H1 (cell line): ENCODE data around the gene LTC4S.

Experiments used
- BRCA1 ChIP-seq: IDR thresholded peaks from 2 replicates; pipeline ENCODE4 v1.6.1; 2012; ENCODE audit warnings: low read depth, low read length, improper control_type of control experiment
- CBX5 ChIP-seq: fragments of 300-800, 300-1000 bp; sonication (generic); IDR thresholded peaks from 2 replicates; pipeline ENCODE4 v1.7.1; 2016; ENCODE audit warnings: antibody characterized with exemption, low read length, low read depth
- CBX8 ChIP-seq: fragments of 300-800, 300-1000 bp; sonication (generic); IDR thresholded peaks from 2 replicates; pipeline ENCODE4 v1.7.1; 2016; ENCODE audit warnings: low read depth, low read length, borderline replicate concordance
- EP300 ChIP-seq, 2 experiments: IDR thresholded peaks; 1 replicate in 1 of 2; 2 replicates in 1 of 2; pipeline ENCODE4 v1.6.1; 2011 to 2012; ENCODE audit warnings: low read depth in 2 of 2, low read length in 2 of 2, mild to moderate bottlenecking in 2 of 2, borderline replicate concordance in 1 of 2, inconsistent platforms in 1 of 2, moderate library complexity in 1 of 2
- JUN ChIP-seq: IDR thresholded peaks from 2 replicates; pipeline ENCODE4 v1.6.1; 2011; ENCODE audit warnings: low read depth, mild to moderate bottlenecking, improper control_type of control experiment, low read length
- KDM1A ChIP-seq: fragments of 200-600, 300-600 bp; sonication (generic); IDR thresholded peaks from 2 replicates; pipeline ENCODE4 v1.7.1; 2016; ENCODE audit warnings: mild to moderate bottlenecking, low read length, borderline replicate concordance
- POLR2A ChIP-seq, 2 experiments: IDR thresholded peaks; 1 replicate in 1 of 2; 2 replicates in 1 of 2; pipeline ENCODE4 v1.6.1; 2011; ENCODE audit warnings: low read depth in 2 of 2, low read length in 2 of 2, mild to moderate bottlenecking in 2 of 2; ENCODE audit errors: control extremely low read depth in 1 of 2
- RAD21 ChIP-seq, 2 experiments: IDR thresholded peaks in 1 of 2; conservative IDR thresholded peaks in 1 of 2; 2 replicates each; pipeline ENCODE4 v1.6.1; 2011; ENCODE audit warnings: low read depth in 2 of 2, low read length in 2 of 2, improper control_type of control experiment in 1 of 2, inconsistent platforms in 1 of 2, mild to moderate bottlenecking in 1 of 2, moderate library complexity in 1 of 2
- RBBP5 ChIP-seq: IDR thresholded peaks from 2 replicates; pipeline ENCODE4 v1.7.1; 2012; ENCODE audit warnings: low read depth, mild to moderate bottlenecking, inconsistent platforms, low read length, moderate library complexity, borderline replicate concordance
- SRF ChIP-seq: IDR thresholded peaks from 2 replicates; pipeline ENCODE4 v1.6.1; 2011; ENCODE audit warnings: mild to moderate bottlenecking, low read depth, low read length, moderate library complexity
- TCF12 ChIP-seq: IDR thresholded peaks from 2 replicates; pipeline ENCODE4 v1.6.1; 2011; ENCODE audit warnings: low read depth, mild to moderate bottlenecking, low read length
- TEAD4 ChIP-seq: IDR thresholded peaks from 2 replicates; pipeline ENCODE4 v1.6.1; 2012; ENCODE audit warnings: low read depth, low read length, inconsistent platforms, mixed read lengths
- TF ChIP-seq, protein P1 (sequence below), 3 experiments: IDR thresholded peaks; 1 replicate in 2 of 3; 2 replicates in 1 of 3; pipeline versions ENCODE4 v1.5.1 to v1.6.1; 2011; ENCODE audit warnings: low read length in 3 of 3, mild to moderate bottlenecking in 3 of 3, inconsistent platforms in 2 of 3, low read depth in 1 of 3, moderate library complexity in 1 of 3; ENCODE audit not compliant: insufficient read depth in 1 of 3; ENCODE audit errors: control extremely low read depth in 1 of 3
- TF ChIP-seq, protein P2 (sequence below): IDR thresholded peaks from 2 replicates; pipeline ENCODE4 v1.6.1; 2012; ENCODE audit warnings: inconsistent platforms

DNA sequence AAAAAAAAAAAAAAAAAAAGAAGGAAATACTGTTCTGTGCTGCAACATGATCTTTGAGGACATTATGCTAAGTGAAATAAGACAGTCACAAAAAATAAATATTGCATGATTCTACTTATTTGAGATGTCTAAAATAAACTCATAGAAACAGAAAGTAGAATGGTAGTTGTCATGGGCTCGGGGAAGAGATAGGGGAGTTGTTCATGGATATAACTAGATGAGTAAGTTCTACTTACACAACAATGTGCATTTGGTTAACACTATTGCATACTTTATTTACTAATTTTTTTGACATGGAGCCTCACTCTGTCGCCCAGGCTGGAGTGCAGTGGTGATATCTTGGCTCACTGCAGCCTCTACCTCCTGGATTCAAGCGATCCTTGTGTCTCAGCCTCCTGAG is 46.0 kb upstream of the LTC4S start:
- TF ChIP-seq, protein P1, sequence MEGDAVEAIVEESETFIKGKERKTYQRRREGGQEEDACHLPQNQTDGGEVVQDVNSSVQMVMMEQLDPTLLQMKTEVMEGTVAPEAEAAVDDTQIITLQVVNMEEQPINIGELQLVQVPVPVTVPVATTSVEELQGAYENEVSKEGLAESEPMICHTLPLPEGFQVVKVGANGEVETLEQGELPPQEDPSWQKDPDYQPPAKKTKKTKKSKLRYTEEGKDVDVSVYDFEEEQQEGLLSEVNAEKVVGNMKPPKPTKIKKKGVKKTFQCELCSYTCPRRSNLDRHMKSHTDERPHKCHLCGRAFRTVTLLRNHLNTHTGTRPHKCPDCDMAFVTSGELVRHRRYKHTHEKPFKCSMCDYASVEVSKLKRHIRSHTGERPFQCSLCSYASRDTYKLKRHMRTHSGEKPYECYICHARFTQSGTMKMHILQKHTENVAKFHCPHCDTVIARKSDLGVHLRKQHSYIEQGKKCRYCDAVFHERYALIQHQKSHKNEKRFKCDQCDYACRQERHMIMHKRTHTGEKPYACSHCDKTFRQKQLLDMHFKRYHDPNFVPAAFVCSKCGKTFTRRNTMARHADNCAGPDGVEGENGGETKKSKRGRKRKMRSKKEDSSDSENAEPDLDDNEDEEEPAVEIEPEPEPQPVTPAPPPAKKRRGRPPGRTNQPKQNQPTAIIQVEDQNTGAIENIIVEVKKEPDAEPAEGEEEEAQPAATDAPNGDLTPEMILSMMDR (IDR thresholded peaks at IDR 0.05; ENCODE audit: control extremely low read depth in 1 of 3, insufficient read depth in 1 of 3, low read depth in 1 of 3, low read length in 3 of 3) = no peak
- TF ChIP-seq SRF (no peak), RAD21 (IDR thresholded peaks at IDR 0.05 in 1 of 2, conservative IDR thresholded peaks at IDR 0.05 in 1 of 2; ENCODE audit: low read depth in 2 of 2, low read length in 2 of 2) (no peak), RBBP5 (no peak), TCF12 (no peak), POLR2A (IDR thresholded peaks at IDR 0.05; ENCODE audit: control extremely low read depth in 1 of 2, low read depth in 2 of 2, low read length in 2 of 2) (no peak), KDM1A (no peak), EP300 (IDR thresholded peaks at IDR 0.05; ENCODE audit: borderline replicate concordance in 1 of 2, low read depth in 2 of 2, low read length in 2 of 2) (no peak), TEAD4 (no peak), BRCA1 (no peak), CBX8 (no peak), JUN (no peak), CBX5 (no peak)
- TF ChIP-seq, protein P2, sequence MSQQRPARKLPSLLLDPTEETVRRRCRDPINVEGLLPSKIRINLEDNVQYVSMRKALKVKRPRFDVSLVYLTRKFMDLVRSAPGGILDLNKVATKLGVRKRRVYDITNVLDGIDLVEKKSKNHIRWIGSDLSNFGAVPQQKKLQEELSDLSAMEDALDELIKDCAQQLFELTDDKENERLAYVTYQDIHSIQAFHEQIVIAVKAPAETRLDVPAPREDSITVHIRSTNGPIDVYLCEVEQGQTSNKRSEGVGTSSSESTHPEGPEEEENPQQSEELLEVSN = no peak
